GM19025 (cell line): ENCODE results near the gene CEBPZOS.

ENCODE experiments used
- ATAC-seq: cut with Tn5 transposase; IDR thresholded peaks from one replicate; pipeline ENCODE4 v1.9.1; 2021; ENCODE audit warnings: mild to moderate bottlenecking, low read depth, moderate library complexity; ENCODE audit not compliant: unreplicated experiment

Gene CEBPZOS

GRCh38 chr2:37231241-37232130 is 35.2 kb downstream of the CEBPZOS start, which contains the start of the genes CEBPZ and NDUFAF7:
CEBPZ (minus strand) TSS chr2:37231596; CDS start chr2:37231567, 29 bp downstream.
NDUFAF7 (plus strand) TSS chr2:37231658; CDS start chr2:37231706, 48 bp downstream.
- peak; percentile 95 for ATAC-seq

GRCh38 chr2:37232131-37232933 is 36.0 kb downstream of the CEBPZOS start:
- no peak for ATAC-seq

- no peak for ATAC-seq
Measured at GRCh38 chr2:37243435-37243834, 47.1 kb downstream of the CEBPZOS start.

- ATAC-seq: peak; percentile 91
Measured at GRCh38 chr2:37244017-37244416, 47.7 kb downstream of the CEBPZOS start.

GRCh38 chr2:37244755-37245154 is 48.5 kb downstream of the CEBPZOS start:
- no peak for ATAC-seq

GRCh38 chr2:37246205-37246604 is 49.9 kb downstream of the CEBPZOS start:
- ATAC-seq: no peak

- ATAC-seq: no peak
Measured at GRCh38 chr2:37250869-37251740, 54.8 kb downstream of the CEBPZOS start.
